MM.1S (cell line): Measurements from ENCODE around the gene GPSM3.
A peak's percentile ranks its signal among the peaks of the same experiment; 100 is the strongest.

Source experiments
- DNase-seq: peaks from one replicate; pipeline ENCODE4 v3.0.0-alpha.2; 2015
- H2AFZ ChIP-seq: fragments of 300-600 bp; sonication (generic); 2 replicates; pipeline ENCODE4 v1.6.0; 2016; ENCODE audit warnings: antibody characterized with exemption, low read length
- H3F3A ChIP-seq: fragments of 300-600 bp; sonication (generic); 2 replicates; pipeline ENCODE4 v1.6.1; 2016; ENCODE audit warnings: mild to moderate bottlenecking, antibody characterized with exemption, low read length, moderate library complexity, mixed read lengths; ENCODE audit not compliant: insufficient read depth
- H3K27ac ChIP-seq: fragments of 300-600 bp; sonication (generic); 2 replicates; pipeline ENCODE4 v1.5.1; 2016; ENCODE audit warnings: mild to moderate bottlenecking, low read length
- H3K27me3 ChIP-seq: fragments of 300-600 bp; sonication (generic); replicated peaks from 2 replicates; pipeline ENCODE4 v1.6.0; 2016; ENCODE audit warnings: low read length; ENCODE audit not compliant: insufficient read depth
- H3K36me3 ChIP-seq: fragments of 300-600 bp; sonication (generic); replicated peaks from 2 replicates; pipeline ENCODE4 v1.6.1; 2016; ENCODE audit warnings: mild to moderate bottlenecking, low read length, mixed read lengths; ENCODE audit not compliant: insufficient read depth
- H3K4me1 ChIP-seq: fragments of 300-600 bp; sonication (generic); 2 replicates; pipeline ENCODE4 v1.6.1; 2016; ENCODE audit warnings: low read length, mixed read lengths
- H3K4me2 ChIP-seq: fragments of 300-600 bp; sonication (generic); 2 replicates; pipeline ENCODE4 v1.6.0; 2016; ENCODE audit warnings: low read depth, low read length
- H3K4me3 ChIP-seq: fragments of 300-600 bp; sonication (generic); 2 replicates; pipeline ENCODE4 v1.5.1; 2016; ENCODE audit warnings: low read length, mixed read lengths
- H3K79me2 ChIP-seq: fragments of 300-600 bp; sonication (generic); 2 replicates; pipeline ENCODE4 v1.6.1; 2016; ENCODE audit warnings: mixed run types, low read length, mixed read lengths
- H3K9ac ChIP-seq: fragments of 300-600 bp; sonication (generic); 2 replicates; pipeline ENCODE4 v1.6.1; 2016; ENCODE audit warnings: low read length, mixed read lengths
- H3K9me2 ChIP-seq: fragments of 300-600 bp; sonication (generic); replicated peaks from 2 replicates; pipeline ENCODE4 v1.6.1; 2016; ENCODE audit warnings: mild to moderate bottlenecking, low read length, mixed read lengths; ENCODE audit not compliant: insufficient read depth
- H3K9me3 ChIP-seq: fragments of 300-600 bp; sonication (generic); replicated peaks from 2 replicates; pipeline ENCODE4 v1.6.1; 2016; ENCODE audit warnings: mild to moderate bottlenecking, low read length, mixed read lengths; ENCODE audit not compliant: insufficient read depth
- H4K20me1 ChIP-seq: fragments of 300-600 bp; sonication (generic); 2 replicates; pipeline ENCODE4 v1.6.1; 2016; ENCODE audit warnings: mild to moderate bottlenecking, low read length, moderate library complexity, mixed read lengths; ENCODE audit not compliant: insufficient read depth
- CTCF ChIP-seq: fragments of 300-600 bp; sonication (generic); IDR thresholded peaks from 2 replicates; pipeline ENCODE4 v1.5.1; 2016; ENCODE audit warnings: antibody characterized with exemption, low read length, mixed read lengths
- EZH2 ChIP-seq: fragments of 300-600 bp; sonication (generic); optimal IDR thresholded peaks from 2 replicates; pipeline ENCODE3; 2017; ENCODE audit warnings: low read depth, mild to moderate bottlenecking, antibody characterized with exemption, low read length, mixed read lengths
- EZH2phosphoT487 ChIP-seq: fragments of 300-600 bp; sonication (generic); IDR thresholded peaks from 2 replicates; pipeline ENCODE4 v1.6.1; 2018; ENCODE audit warnings: antibody characterized with exemption, low read length

Gene GPSM3

GRCh38 chr6:32192608-32193039 lies at the start of gene GPSM3:
TSS of gene GPSM3 (minus strand) at chr6:32192643. CDS start at chr6:32192513, 130 bp downstream.
- Histone ChIP-seq H3K4me2 (peak within 1 kb of the TSS; percentile 97), H3K4me1 (peaks cover 31% of the 10 kb centered on the region), H3K79me2 (peaks cover 32% of the 10 kb centered on the region), H3K27me3 (no peaks in the 10 kb centered on the region), H3K9ac (peak within 1 kb of the TSS; percentile 69), H3K36me3 (no peaks in the 10 kb centered on the region), H3K9me2 (no peaks in the 10 kb centered on the region), H3K27ac (peak within 1 kb of the TSS; percentile 2; the same call in 1 of the 2 replicates), H3F3A (peaks cover 21% of the 10 kb centered on the region; the same call in 1 of the 2 replicates), H3K4me3 (peak within 1 kb of the TSS; percentile 75), H4K20me1 (no peaks in the 10 kb centered on the region), H2AFZ (peak within 1 kb of the TSS; percentile 46), H3K9me3 (no peaks in the 10 kb centered on the region)
- TF ChIP-seq EZH2: no peak
- no peak for TF ChIP-seq EZH2phosphoT487
- TF ChIP-seq CTCF: no peak
- peak; percentile 33 for DNase-seq

GRCh38 chr6:32240686-32241085 lies 48.2 kb upstream of the GPSM3 start:
- no peak overlapping the region for H2AFZ ChIP-seq
- no peaks in the 10 kb centered on the region for H3K79me2 ChIP-seq
- H3K9me2 ChIP-seq: no peaks in the 10 kb centered on the region
- no peaks in the 10 kb centered on the region for H4K20me1 ChIP-seq
- H3F3A ChIP-seq: no peaks in the 10 kb centered on the region
- peaks cover 18% of the 10 kb centered on the region; the same call in 1 of the 2 replicates for H3K27me3 ChIP-seq
- no peak overlapping the region for H3K27ac ChIP-seq
- TF ChIP-seq EZH2 (no peak), EZH2phosphoT487 (no peak), CTCF (no peak)
- no peak overlapping the region for H3K4me3 ChIP-seq
- no peak overlapping the region for H3K9ac ChIP-seq
- H3K9me3 ChIP-seq: no peaks in the 10 kb centered on the region
- no peaks in the 10 kb centered on the region for H3K4me1 ChIP-seq
- DNase-seq: no peak
- no peaks in the 10 kb centered on the region for H3K36me3 ChIP-seq
- no peak overlapping the region for H3K4me2 ChIP-seq

- no peaks in the 10 kb centered on the region for H3K36me3 ChIP-seq
Observed at GRCh38 chr6:32239462-32239861, 47.0 kb upstream of the GPSM3 start.

More at GRCh38 chr6:32239462-32239861, 47.0 kb upstream of the GPSM3 start:
- H3F3A ChIP-seq: no peaks in the 10 kb centered on the region
- H3K9ac ChIP-seq: no peak overlapping the region
- DNase-seq: no peak
- H3K27me3 ChIP-seq: peaks cover 10% of the 10 kb centered on the region; the same call in 1 of the 2 replicates
- no peaks in the 10 kb centered on the region for H3K9me2 ChIP-seq
- no peak overlapping the region for H3K4me3 ChIP-seq
- TF ChIP-seq EZH2 (no peak), CTCF (no peak), EZH2phosphoT487 (no peak)
- H3K79me2 ChIP-seq: no peaks in the 10 kb centered on the region
- H3K27ac ChIP-seq: no peak overlapping the region
- H3K9me3 ChIP-seq: no peaks in the 10 kb centered on the region
- H2AFZ ChIP-seq: no peak overlapping the region
- H3K4me1 ChIP-seq: no peaks in the 10 kb centered on the region
- H4K20me1 ChIP-seq: no peaks in the 10 kb centered on the region
- H3K4me2 ChIP-seq: no peak overlapping the region
